Measurements from ENCODE around the gene CHRM4. TPM values are rescaled to one million over a fixed set of nuclear protein-coding genes. Genes with fewer than 3 reads are reported as not detected.

Gene CHRM4
- polyA plus RNA-seq, 1 experiment, result not detected

- Histone ChIP-seq H3K9me3 (ENCODE audit: control insufficient read depth, insufficient read depth, low read length) (no peaks in the 10 kb centered on the region), H3K27ac (ENCODE audit: low read depth, low read length) (no peak overlapping the region), H3K4me3 (ENCODE audit: low read depth, low read length) (no peak overlapping the region), H3K27me3 (ENCODE audit: control insufficient read depth, insufficient read depth, low read length) (no peaks in the 10 kb centered on the region)
- no peak for TF ChIP-seq CTCF (IDR thresholded peaks at IDR 0.05; ENCODE audit: low read depth, low read length)
- CTCF ChIA-PET, result no interaction called here
- POLR2A ChIA-PET, result no interaction called here
- no peak for DNase-seq (ENCODE audit: low read depth, low spot score)
Measured at GRCh38 chr11:46435679-46436078, 44.1 kb upstream of the CHRM4 start.

- Histone ChIP-seq H3K4me3 (ENCODE audit: low read depth, low read length) (no peak overlapping the region), H3K27ac (ENCODE audit: low read depth, low read length) (peak overlapping the region; percentile 2), H3K9me3 (ENCODE audit: control insufficient read depth, insufficient read depth, low read length) (no peaks in the 10 kb centered on the region), H3K27me3 (ENCODE audit: control insufficient read depth, insufficient read depth, low read length) (no peaks in the 10 kb centered on the region)
- ChIA-PET POLR2A (no interaction called here), CTCF (interaction anchor here (0.7 to 3.0 kb wide), 4 partner anchors 21 to 102 kb away, joined by 3 to 14 read pairs (median 6); no protein-coding TSS in a partner anchor)
- TF ChIP-seq CTCF (IDR thresholded peaks at IDR 0.05; ENCODE audit: low read depth, low read length), result no peak
- no peak for DNase-seq (ENCODE audit: low read depth, low spot score)
Measured at GRCh38 chr11:46431211-46431610, 39.6 kb upstream of the CHRM4 start.

GRCh38 chr11:46429717-46430116, 38.1 kb upstream of the CHRM4 start:
- no peak overlapping the region for H3K4me3 ChIP-seq (ENCODE audit: low read depth, low read length)
- H3K27ac ChIP-seq (ENCODE audit: low read depth, low read length), result no peak overlapping the region
- no peaks in the 10 kb centered on the region for H3K27me3 ChIP-seq (ENCODE audit: control insufficient read depth, insufficient read depth, low read length)
- POLR2A ChIA-PET, result no interaction called here
- no peak for DNase-seq (ENCODE audit: low read depth, low spot score)
- CTCF ChIA-PET, result interaction anchor here (1.0 to 1.4 kb wide), 2 partner anchors 20 to 100 kb away, joined by 3 read pairs; no protein-coding TSS in a partner anchor
- no peak for TF ChIP-seq CTCF (IDR thresholded peaks at IDR 0.05; ENCODE audit: low read depth, low read length)
- no peaks in the 10 kb centered on the region for H3K9me3 ChIP-seq (ENCODE audit: control insufficient read depth, insufficient read depth, low read length)

- ChIA-PET CTCF (no interaction called here), POLR2A (no interaction called here)
- no peaks in the 10 kb centered on the region for H3K9me3 ChIP-seq (ENCODE audit: control insufficient read depth, insufficient read depth, low read length)
- no peaks in the 10 kb centered on the region for H3K27me3 ChIP-seq (ENCODE audit: control insufficient read depth, insufficient read depth, low read length)
- no peak overlapping the region for H3K27ac ChIP-seq (ENCODE audit: low read depth, low read length)
- no peak for TF ChIP-seq CTCF (IDR thresholded peaks at IDR 0.05; ENCODE audit: low read depth, low read length)
- no peak overlapping the region for H3K4me3 ChIP-seq (ENCODE audit: low read depth, low read length)
- DNase-seq (ENCODE audit: low read depth, low spot score), result no peak
Measured at GRCh38 chr11:46427364-46427763, 35.8 kb upstream of the CHRM4 start.

GRCh38 chr11:46426233-46426991, 34.8 kb upstream of the CHRM4 start:
- ChIA-PET CTCF (interaction anchor here (1.3 kb wide), 1 partner anchor 103 kb away, joined by 3 read pairs; no protein-coding TSS in a partner anchor), POLR2A (no interaction called here)
- no peak overlapping the region for H3K4me3 ChIP-seq (ENCODE audit: low read depth, low read length)

More at GRCh38 chr11:46426233-46426991, 34.8 kb upstream of the CHRM4 start:
- TF ChIP-seq CTCF (IDR thresholded peaks at IDR 0.05; ENCODE audit: low read depth, low read length), result no peak
- H3K27me3 ChIP-seq (ENCODE audit: control insufficient read depth, insufficient read depth, low read length), result no peaks in the 10 kb centered on the region
- no peak for DNase-seq (ENCODE audit: low read depth, low spot score)
- no peak overlapping the region for H3K27ac ChIP-seq (ENCODE audit: low read depth, low read length)
- no peaks in the 10 kb centered on the region for H3K9me3 ChIP-seq (ENCODE audit: control insufficient read depth, insufficient read depth, low read length)
